Measurements from ENCODE around the gene CFHR2.
"Not testable (repeated sequence)": the region's sequence is repeated elsewhere in the genome, so short reads cannot be mapped to it uniquely, and the experiment has no call there.

The CFHR2 gene

DNA sequence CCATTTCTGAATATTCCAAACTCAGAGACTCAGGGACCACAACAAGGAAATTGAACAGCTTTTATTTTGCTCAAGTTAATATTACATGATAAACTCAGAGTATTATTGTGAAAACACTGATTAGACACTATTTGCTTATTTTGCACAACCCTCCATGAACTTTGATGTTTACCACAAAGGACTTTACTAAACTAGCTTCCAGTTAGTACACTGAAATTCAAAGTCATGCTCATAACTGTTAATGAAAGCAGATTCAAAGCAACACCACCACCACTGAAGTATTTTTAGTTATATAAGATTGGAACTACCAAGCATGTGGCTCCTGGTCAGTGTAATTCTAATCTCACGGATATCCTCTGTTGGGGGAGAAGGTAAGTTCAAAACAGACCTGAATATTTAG, at the start of gene CFHR2:
CFHR2 (plus strand) TSS at position 171 of the 400 bp plus-strand sequence; CDS start at position 314, 143 bp downstream.
- DNase-seq (ENCODE audit: low read depth, low spot score): not testable (repeated sequence)

DNA sequence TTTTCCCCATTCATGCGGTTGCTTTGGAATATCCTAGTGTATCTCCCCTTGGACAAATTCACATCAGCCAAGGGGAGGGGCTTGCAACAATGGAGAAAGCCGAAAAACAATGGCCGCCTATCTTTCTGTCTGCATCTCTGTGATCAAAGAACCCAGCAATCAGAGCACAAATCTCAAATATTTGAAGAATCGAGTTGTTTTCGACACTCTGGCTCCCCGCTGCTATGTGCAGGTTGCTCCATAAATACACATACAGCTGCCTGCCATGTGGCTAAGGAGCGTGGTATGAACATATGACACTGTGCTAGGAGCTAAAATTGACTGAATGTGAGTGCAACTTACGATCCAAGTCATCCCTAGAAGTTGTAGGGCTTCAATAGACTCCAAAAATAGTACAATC, 47.2 kb upstream of the CFHR2 start:
- no peak for DNase-seq (ENCODE audit: low read depth, low spot score)

DNA sequence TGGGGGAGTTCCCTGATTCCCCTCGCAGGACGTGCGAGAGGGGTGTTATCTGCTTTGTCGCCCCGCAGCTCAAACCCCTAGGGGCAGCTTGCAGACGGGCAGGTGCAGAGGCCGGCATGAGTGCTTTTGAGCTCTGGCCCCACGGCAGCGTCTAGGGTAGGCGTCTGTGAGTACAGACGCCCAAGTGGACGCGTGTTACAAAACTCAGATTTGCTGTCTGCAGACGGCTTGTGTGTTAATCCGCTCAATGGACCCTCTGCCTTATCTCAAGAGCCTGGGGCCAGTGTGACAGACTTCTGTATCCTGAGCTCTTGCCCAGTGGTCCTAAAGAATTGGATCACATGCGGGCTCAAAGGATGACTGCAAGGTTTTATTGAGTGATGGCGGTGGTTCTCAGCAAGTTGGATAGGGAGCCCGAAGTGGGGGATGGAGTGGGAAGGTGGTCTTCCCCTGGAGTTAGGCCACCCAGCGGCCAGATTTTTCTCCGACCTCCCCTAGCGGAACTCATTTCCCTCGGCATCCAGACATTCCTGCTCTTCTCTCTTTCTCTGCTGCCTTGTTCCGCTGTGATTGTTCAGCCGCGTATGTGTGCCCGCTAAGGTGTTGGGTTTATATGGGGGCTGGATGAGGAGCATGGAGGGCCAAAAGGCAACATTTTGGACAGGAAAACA, 46.2 kb upstream of the CFHR2 start:
- DNase-seq (ENCODE audit: low read depth, low spot score): no peak

DNA sequence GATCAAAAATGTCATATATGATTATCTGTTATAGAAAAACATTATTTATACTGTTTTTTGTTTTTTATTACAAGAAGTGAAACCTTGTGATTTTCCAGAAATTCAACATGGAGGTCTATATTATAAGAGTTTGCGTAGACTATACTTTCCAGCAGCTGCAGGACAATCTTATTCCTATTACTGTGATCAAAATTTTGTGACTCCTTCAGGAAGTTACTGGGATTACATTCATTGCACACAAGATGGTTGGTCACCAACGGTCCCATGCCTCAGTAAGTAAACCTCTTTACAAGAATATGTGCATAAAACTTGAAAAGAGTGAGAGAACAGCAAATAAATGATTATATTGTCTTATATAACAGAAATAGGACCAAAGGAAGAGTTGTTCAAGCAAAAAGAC, 41.2 kb upstream of the CFHR2 start:
- no peak for DNase-seq (ENCODE audit: low read depth, low spot score)

DNA sequence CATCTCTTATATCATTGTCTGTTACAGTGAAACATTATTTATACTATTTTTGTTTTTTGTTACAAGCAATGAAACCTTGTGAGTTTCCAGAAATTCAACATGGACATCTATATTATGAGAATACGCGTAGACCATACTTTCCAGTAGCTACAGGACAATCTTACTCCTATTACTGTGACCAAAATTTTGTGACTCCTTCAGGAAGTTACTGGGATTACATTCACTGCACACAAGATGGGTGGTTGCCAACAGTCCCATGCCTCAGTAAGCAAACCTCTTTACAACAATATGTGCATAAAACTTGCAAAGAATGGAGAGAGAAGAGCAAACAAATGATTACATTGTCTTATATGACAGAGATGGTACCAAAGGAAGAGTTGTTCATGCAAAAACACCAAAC, 33.3 kb upstream of the CFHR2 start:
- no peak for DNase-seq (ENCODE audit: low read depth, low spot score)

DNA sequence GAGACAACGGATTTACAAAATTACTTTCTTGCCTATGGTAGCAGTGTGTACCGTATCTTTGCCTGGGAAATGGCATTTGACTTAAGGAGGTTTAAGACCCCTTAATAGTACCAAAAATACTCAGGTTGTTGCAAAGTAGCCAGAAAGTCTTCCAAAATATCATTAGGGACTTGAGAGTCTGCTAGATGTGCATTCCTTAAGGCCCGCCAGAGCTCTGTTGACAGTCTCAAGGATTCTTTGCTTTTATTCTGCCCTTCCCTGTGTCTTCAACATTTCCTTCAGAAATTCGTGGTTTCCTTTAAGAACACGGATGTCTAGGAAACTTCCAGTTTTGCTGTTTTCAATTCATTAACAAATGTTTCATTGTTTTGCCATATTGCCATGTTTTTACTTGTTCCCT, 31.3 kb upstream of the CFHR2 start:
- DNase-seq (ENCODE audit: low read depth, low spot score): not testable (repeated sequence)

DNA sequence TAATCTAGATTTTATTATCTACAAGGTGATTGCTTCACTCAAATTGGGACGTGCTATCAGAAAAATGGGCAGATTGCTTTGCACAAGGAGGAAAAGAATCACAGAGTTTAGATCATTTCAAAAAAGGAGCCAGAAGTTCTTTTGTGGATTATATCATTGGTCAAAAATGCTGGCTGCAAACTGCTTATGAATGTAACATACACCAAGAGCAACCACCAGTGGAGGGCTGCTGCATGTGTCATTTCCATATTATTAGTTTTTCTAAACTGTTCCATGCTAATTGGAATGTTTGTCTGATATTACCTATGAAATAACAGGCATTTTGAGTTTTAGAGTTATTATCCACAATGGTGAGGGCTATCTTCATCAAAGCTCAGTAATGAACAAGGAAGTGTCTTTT, 16.7 kb upstream of the CFHR2 start:
- DNase-seq (ENCODE audit: low read depth, low spot score): not testable (repeated sequence)

DNA sequence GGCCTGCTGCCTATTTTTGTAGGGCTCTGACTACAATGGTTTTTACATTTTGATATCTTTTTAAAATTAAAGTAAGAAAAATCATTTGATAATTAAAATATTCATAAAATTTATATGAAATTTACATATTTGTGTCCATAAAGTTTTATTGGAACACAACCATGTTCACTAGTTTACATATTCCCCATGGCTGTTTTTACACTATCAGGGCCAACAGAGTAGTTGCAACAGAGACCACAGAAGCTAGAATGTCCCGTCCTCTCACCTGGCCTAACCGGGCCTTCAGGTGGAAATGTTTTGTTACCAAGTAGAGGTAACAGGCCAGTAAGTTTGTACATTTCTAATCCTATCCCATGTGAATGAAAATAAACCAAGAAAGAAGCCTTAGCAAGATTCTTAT, 10.7 kb upstream of the CFHR2 start:
- DNase-seq (ENCODE audit: low read depth, low spot score): not testable (repeated sequence)

DNA sequence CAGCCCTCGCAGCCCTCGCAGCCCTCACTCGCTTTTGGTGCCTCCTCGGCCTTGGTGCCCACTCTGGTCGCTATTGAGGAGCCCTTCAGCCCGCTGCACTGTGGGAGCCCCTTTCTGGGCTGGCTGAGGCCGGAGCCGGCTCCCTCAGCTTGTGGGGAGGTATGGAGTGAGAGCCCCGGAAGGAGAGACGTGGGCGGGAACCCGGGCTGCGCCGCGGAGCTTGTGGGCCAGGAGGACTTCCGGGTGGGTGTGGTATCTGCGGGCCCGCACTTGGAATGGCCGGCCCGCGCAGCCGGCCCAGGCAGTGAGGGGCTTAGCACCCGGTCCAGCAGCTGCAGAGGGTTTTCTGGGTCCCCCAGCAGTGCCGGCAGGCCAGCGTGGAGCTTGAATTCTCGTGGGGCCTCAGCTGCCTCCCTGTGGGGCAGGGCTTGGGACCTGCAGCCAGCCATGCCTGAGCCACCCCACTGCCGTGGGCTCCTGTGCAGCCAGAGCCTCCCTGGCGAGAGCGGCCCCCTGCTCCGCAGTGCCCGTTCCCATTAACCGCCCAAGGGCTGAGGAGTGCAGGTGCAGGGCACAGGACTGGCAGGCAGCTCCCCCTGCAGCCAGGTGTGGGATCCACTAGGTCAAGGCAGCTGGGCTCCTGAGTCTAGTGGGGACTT, 9.9 kb upstream of the CFHR2 start:
- DNase-seq (ENCODE audit: low read depth, low spot score): no peak

DNA sequence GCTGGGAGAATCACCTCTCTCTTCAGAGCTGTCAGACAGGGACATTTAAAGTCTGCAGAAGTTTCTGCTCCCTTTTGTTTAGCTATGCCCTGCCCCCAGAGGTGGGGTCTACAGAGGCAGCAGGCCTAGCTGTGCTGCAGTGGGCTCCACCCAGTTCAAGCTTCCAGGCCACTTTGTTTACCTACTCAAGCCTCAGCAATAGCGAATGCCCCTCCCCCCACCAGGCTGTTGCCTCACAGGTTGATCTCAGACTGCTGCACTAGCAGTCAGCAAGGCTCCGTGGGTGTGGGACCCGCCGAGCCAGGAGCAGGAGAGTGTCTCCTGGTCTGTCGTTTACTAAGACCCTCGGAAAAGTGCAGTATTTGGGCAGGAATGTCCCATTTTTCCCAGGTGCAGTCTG, 2.1 kb upstream of the CFHR2 start:
- not testable (repeated sequence) for DNase-seq (ENCODE audit: low read depth, low spot score)

DNA sequence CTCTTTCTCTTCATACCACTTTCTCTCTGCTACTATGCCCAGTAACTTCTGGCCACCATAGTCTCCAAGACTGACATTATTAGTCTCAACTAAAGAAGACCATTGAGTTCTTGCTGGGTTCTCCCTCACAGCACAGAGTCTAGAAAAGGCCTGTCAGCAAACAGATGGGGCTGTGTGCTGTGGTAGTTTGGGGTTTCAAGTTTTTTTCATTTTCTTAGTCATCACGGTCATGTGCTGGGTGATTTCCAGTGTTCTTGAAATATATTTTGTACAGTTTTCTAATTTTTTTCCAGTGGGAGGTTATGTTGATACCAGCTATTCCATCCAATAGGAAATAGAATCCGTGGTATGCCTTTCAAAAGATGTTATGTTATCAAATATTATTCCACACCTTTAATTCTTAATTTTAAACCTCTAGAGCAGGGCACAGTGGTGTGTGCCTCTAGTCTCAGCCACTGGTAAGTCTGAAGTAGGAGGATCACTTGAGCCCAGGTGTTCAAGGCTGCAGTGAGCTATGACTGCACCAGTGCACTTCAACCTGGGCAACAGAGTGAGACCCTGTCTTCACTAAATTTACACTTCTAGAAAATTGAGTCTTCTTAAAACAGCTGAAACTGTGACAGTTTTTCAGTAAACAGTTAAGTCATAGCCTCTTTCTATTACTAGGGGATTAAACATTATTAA, 8.3 kb downstream of the CFHR2 start:
- DNase-seq (ENCODE audit: low read depth, low spot score): no peak

DNA sequence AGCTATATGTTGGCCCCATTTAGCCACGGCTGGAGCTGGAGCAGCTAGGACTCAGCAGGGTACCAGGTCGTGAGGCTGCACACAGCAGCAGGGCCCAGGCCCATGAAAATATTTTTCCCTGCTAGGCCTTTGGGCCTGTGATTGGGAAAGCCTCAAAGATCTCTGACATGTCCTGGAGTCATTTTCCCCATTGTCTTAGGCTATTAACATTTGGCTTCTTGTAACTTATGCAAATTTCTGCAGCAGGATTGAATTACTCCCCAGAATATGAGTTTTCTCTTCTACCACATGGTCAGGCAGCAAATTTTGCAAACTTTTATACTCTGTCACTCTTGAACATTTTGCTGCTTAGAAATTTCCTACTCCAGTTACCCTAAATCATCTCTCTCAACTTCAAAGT, 11.2 kb downstream of the CFHR2 start:
- no peak for DNase-seq (ENCODE audit: low read depth, low spot score)

DNA sequence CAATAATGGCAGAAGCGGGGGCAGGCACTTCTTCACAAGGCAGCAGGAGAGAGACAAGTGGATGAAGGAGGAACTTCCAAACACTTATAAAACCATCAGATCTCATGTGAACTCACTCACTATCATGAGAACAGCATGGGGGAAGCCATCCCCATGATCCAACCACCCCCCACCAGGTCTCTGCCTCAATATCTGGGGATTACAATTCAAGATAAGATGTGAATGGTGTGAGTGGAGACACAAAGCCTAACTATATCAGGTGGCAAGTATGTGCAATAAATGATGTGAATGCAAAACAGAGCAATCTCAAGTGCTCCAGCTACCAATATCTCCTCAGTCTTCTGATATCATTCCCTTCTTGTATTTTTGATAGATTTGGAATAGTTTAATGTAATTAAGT, 12.4 kb downstream of the CFHR2 start:
- DNase-seq (ENCODE audit: low read depth, low spot score): no peak

DNA sequence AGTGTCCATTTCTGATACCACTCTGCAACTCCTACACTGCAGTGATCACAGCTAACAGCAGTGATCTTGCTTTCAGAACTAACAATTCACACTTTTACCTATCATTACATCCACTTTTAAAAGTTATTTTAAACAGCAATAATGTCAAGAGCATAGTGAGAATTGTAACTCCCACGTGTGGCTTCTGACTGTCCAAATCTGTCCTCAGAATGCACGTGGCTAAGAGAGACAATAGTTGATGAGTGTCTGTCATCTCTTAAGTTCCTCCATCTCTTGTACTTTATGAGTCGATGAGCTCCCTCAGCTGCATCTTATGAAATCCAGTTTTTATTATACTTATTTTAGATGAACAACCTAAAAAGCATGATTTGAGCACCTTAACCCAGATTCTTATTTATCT, 17.3 kb downstream of the CFHR2 start:
- no peak for DNase-seq (ENCODE audit: low read depth, low spot score)

DNA sequence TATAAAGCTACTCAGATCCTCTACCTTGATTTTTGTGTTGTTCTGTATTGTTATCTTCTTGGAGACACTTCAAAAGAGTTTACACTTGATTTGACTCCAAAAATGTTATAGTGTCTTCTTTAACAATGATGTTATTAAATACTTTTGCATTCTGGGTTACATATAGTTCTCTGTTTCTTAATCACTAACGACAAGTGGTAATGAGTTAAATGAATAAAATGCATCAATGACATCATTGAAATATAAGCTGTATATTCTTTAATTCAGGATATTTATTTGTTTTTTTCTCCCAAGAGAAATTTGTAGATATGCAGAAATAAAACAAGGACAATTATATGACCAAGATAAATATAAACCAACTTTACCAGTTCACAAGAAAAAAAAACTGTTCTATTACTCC, 26.6 kb downstream of the CFHR2 start:
- no peak for DNase-seq (ENCODE audit: low read depth, low spot score)

DNA sequence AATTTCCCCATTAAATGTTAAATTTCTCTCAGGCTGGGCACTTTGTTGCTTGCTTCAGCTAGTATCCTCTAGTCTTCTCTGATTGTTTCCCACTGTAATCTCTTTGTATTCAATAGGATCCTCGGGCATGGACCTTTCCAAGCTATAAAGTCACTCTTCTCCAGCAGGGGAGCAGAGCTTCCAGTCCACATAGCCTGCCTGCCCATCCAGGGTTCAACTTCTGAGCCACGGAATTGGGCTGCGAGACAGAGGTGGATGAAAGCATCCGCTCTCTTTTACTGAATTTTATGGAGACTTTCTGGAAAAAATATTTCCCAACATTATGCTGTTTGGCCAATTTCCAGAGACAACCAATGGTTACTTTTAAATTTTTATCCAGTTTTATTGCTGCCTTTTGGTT, 32.7 kb downstream of the CFHR2 start:
- no peak for DNase-seq (ENCODE audit: low read depth, low spot score)

DNA sequence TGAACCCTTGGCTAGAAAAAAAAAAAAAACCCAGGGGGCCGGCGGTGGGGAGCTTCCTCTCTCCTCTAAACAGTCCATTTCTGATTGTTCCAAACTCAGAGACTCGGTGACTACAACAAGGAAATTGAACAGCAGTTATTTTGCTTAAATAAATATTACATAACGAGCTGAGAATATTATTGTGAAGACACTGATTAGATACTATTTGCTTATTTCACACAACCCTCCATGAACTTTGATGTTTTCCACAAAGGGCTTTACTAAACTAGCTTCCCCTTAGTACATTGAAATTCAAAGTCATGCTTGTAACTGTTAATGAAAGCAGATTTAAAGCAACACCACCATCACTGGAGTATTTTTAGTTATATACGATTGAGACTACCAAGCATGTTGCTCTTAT, 33.7 kb downstream of the CFHR2 start, which contains the start of gene CFHR5:
CFHR5 (plus strand) TSS at position 279 of the 400 bp plus-strand sequence; CDS start at position 388, 109 bp downstream.
- no peak for DNase-seq (ENCODE audit: low read depth, low spot score)

DNA sequence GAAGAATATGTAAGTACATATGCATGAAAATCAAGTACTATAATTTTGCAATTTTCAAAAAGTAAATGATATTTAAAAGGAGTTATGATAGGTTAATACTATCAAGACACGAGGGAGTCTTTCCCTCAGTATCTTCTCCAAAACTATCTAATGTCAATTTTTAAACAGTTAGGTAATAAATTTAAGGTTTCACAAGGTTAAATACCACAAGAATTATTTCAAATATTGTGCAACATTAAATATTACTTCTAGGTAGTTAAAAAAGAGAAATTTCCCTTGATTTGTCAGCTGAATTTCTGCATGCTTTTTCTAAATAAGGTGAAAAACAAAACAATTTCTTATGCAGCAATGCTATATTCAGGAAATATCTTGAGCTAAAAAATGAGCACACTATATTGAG, 37.3 kb downstream of the CFHR2 start:
- DNase-seq (ENCODE audit: low read depth, low spot score): no peak

DNA sequence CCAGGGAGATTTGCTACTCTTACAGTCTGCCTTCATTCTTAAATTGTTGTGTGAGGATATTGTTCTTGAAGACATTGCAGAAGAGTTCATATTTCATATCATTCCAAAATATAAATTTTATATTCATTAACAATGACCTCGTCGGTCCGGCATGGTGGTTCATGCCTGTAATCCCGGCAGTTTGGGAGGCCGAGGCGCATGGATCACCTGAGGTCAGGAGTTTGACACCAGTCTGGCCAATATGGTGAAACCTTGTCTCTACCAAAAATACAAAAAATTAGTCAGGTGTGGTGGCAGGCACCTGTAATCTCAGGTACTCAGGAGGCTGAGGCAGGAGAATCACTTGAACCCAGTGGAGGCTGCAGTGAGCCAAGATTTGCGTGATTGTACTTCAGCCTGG, 38.7 kb downstream of the CFHR2 start:
- not testable (repeated sequence) for DNase-seq (ENCODE audit: low read depth, low spot score)

DNA sequence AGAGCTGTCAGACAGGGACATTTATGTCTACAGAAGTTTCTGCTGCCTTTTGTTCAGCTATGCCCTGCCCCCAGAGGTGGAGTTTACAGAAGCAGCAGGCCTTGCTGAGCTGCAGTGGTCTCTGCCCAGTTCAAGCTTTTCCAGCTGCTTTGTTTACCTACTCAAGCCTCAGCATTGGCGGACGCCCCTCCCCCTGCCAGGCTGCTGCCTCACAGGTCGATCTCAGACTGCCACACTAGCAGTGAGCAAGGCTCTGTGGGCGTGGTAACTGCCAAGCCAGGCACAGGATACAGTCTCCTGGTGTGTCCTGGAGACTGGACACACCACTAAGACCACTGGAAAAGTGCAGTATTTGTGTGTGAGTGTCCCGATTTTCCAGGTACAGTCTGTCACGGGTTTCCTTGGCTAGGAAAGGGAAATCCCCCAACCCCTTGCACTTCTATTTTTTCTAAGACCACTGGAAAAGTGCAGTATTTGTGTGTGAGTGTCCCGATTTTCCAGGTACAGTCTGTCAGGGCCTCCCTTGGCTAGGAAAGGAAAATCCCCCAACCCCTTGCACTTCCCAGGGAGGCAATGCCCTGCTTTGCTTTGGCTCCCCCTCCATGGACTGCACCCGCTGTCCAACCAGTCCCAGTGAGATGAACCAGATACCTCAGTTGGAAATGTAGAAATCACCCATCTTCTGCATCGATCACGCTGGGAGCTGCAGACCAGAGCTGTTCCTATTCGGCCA, 48.5 kb downstream of the CFHR2 start:
- DNase-seq (ENCODE audit: low read depth, low spot score): peak; percentile 69

DNA sequence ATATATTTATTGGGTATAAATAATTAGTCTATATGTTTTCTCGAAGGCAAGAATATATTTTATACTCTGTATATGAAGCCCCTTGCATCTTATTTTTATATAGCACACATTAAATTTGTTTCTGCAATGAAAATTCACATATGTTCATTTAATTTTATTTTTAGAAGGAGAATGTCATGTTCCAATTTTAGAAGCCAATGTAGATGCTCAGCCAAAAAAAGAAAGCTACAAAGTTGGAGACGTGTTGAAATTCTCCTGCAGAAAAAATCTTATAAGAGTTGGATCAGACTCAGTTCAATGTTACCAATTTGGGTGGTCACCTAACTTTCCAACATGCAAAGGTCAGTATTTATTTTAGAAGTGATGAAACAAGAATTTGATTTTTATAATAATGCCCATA, 50.4 kb downstream of the CFHR2 start:
- no peak for DNase-seq (ENCODE audit: low read depth, low spot score)

DNA sequence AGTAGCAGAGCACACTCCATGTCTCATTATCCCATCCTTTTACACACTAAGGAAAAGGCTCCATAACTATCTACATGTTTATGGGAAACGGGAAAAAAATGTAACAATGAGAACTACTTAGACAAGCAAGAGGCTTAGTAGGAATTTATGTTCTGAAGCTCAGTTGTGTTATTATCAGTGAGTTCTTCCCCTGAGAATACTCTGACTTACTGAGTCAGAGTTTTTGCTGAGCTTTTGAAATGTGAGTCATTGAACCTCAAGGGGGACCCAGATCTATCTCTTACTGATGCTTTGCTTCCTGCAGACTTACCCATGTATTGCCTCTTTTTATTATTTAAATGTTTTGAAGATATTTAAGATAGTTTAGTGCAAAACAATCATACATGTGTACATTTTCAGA, 53.9 kb downstream of the CFHR2 start:
- DNase-seq (ENCODE audit: low read depth, low spot score): no peak

Measured in iPS DF 19.7 (cell line).